EL (cell line): Measurements from ENCODE around the gene OAF.

ENCODE experiments used
- DNase-seq: peaks from one replicate; pipeline ENCODE4 v3.0.0-alpha.2; 2016

OAF gene

GRCh38 chr11:120205596-120206161 is 5.2 kb upstream of the OAF start:
- peak; percentile 75 for DNase-seq

- no peak for DNase-seq
Measured at GRCh38 chr11:120207512-120207911, 3.3 kb upstream of the OAF start.

- DNase-seq = no peak
Measured at GRCh38 chr11:120208001-120208441, 2.8 kb upstream of the OAF start.

GRCh38 chr11:120208777-120209176 is 2.1 kb upstream of the OAF start:
- DNase-seq = peak; percentile 83

DNA sequence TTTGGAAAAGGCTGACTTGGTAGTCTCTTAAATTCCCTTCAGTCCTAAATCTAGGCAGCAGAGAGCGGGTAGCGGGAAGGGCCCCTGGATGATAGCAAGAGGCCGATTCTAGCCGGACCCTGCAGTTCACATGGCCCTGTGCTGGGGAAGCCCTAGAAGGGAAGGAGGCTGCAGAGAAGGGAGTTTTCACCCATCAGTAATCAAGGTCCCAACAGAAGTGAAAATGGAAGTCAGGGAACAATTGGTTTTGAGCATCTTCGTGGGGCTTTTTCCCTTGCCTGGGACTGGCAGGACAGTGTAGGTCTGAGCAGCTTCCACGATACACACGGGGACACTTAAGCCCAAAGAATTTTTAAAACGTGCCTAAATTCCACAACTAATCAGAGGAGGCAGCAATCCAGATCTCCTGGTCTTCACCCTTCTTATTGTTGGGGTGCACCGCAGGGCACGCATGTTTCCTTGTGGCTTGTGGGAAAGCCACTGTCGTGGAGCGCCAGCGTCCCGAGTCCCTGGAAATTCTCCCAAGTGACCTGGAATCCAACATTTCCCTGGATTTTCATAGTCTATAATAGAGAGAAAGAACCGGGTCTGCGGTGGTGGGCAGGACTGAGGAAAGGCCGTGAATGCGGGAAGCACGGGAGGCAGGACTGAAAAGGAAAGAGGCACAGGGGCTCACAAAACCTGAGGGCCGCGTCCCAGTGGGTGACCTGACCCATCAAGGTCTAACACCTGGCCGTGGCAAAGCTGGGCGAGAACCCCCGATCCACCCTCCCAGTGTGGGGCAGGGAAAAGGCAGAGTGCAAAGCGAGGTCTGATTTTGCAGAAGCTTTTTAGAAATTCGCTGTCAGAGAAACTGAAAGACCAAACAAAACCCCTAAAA is 846 bp upstream of the OAF start:
- DNase-seq = peak; percentile 16

DNA sequence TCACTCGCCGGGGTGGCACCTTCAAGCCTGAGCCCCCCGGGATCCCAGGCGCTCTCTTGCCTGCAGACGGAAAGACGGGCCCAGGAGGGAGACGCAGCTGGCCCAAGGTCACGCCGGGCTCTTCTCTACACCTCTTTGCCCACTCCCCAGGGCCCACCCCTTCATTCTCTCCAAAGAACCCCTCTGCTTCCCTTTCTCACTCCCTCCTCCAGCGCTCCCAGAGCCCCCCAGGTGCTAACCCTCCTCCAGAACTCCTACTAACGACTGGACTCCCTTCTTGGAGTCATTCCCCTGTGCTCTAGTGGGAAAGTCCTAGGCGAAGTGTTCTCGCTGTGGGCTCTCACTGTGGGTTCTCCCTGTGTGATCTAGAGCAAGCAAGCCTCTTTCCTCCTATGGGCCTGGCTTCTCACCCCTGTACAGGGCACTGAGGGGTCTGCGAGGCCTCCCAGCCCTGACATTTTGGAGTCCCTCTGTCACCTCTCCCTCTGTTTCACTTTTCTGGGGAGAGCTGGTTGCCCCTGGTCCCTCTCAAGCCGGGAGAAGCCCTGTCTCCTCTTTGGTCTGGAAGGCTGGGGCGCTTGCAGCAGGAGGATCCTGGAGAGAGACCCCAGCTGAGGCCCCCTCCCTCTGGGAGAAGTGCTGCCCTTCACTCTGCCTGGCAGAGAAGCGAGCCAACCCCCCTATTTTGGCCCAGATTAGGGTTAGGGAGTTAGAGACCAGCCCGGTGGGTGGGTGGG is 858 bp downstream of the OAF start:
- DNase-seq = no peak

DNA sequence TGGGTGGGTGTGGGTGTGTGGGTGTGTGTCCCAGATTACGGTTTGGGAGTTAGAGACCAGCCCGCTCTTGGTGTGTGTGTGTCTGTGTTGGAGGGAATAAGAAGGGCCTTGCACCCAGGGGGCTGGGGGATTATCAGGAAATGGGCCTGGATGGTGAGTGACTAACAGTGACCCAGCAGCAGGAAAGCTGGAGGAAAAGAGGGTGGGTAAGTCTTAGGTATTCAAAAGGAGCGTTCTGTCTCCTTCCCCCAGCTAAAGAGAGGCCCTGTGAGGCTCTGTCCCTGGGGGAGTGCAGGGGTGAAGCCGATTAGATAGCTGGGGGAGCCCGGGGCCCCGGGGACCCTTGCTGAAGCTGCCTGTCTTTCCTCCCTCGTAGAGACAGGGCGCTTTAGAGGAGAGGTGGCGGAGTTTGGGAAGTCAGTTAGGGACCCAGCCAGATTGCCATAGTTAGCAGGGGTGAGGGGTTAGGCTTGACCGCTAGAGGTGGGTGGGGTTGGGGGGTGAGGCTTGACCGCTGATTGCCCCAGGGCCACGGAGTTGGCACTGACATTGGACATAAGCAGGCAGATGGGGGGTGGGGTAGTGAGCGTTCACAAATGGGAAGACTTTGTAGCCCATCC is 1.5 kb downstream of the OAF start:
- DNase-seq = peak; percentile 30

DNA sequence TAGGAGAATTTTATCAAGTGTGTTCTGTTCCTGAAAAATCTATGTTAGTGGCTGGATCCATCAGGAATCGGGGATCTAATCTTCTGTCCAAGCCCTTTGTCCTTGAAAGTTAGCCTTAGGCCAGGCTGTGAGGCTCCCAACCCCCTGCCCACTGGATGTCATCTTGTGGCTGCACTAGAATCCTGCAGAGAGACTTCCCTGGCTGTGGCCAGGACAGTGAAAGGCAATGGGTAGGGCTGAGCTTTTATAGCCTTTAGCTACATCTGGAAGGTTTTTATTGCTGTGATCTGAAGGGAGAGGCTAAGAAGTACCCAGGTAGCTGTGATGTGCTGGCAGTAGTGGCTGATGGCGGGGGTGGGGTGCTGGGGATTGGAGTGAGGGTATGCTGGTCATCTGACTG is 2.1 kb downstream of the OAF start:
- DNase-seq = peak; percentile 26

DNA sequence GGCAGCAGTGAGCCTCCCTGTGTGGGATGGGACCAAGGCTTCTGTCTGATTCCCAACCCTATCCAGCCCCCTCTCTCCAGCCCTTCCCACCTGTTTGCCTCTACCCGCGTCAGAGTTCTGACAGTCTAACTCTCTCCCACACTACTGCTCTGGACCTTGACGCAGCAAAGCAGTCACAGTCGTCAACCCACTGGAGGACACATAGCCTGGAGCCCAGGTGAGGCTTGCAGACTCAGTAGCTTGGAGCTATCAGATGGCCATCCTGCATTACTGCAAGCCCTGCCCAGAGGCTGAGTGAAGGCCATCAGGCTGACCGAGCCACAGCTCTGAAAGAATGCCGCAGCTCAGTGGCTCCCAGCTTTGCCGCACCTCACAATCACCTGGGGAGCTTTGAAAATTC is 3.7 kb downstream of the OAF start:
- DNase-seq = no peak

- DNase-seq = peak; percentile 84
Measured at GRCh38 chr11:120215634-120216033, 4.8 kb downstream of the OAF start.

DNA sequence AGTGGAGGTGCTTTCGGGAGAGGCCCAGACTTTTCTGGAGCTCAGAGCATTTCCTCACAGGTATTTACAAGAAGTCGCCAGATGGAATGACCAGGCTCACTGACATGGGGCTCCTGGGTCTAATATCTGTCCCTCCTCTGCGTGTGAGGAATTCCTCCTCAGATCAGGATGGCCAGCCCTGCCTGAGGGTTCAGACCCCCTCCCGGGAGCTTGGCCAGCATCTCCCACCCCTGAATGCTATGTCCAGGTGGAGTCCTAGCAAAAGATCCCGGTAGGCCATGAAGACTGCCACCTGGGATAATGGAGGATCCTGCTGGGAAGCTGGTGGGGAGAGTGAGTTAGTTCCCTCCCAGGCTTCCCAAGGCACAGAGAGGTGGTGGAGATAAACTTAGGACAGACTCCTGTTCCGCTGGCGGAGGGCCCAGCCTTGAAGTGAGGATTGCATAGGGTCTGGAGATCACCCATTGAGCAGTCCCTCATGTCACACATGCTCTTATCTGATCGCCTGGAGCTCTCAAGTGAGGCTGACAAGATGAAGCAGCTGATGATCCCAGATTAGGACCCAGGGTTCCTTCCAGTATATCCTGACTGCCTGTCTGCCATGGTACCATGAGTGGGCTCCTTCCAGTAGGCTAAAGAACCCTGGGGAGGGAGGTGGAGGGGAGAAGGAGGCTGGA is 5.7 kb downstream of the OAF start:
- no peak for DNase-seq

DNA sequence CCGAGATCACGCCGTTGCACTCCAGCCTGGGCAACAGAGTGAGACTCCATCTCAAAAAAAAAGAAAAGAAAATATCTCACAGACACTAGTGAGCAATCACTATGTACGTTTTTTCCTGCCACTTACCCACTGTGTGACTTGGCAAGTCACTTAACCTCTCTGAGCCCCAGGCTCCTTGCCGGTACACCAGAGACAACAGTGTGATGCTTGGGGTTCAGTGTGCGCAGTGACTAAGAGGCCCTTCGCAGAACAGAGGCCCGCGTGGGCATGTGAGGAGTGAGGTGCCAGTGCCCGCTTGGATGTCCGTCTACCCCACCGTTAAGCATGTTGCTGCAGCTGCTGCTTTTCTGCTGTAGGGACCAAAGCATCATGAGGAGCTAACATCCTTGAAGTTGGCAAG is 6.7 kb downstream of the OAF start:
- DNase-seq = no peak

DNA sequence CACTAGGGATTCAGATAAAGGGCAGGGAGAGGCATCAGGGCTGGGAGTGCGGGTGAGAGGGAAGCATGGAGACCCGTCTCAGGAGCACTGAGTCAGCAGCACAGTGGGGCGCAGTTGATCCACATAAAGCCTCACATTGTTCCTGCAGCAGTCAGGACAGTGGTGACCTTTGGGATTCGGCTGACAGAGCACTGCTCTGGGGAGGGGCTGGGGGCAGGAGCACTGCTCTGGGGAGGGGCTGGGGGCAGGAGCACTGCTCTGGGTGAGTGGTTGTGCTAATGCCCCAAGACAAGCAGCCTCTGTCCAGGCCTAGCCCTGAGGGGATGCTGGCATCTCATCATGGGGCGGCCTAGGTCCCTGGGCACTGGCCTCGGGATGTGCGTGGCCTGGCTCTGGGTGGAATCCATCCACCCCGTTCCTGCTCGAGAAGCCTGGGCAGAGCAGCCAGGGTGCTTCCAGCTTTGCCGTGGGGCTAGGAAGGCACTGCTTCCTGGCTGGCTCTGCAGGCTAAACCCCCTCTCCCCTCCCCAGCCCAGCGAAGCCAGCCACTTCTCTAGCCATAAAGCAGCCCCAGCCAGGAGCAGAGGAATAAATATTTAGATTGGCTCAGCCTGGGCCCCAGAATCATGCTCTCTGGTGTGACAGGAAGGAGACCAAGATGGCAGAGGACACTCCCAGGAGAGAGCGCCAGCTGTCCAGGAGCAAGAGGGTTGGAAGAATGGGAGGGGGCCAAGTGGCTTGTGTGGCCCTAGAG is 7.3 kb downstream of the OAF start:
- DNase-seq = no peak

DNA sequence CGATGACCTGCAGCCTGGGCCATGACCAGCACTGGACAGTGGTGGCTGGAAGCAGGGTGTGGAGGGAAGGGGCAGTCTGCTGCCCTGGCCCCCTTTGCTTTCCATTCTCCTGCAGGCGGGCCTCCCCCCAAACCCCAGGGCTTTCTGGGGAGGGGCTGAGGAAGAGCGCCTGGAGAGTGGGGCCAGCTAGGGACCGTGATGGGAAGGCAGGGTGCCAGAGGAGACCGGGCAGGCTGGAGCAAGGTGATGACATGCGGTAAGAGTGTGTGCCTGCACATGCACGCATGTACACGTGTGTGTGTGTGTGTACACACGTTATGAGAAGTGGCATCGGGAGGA is 7.8 kb downstream of the OAF start:
- no peak for DNase-seq

GRCh38 chr11:120219232-120219937 is 8.6 kb downstream of the OAF start:
- DNase-seq = no peak

DNA sequence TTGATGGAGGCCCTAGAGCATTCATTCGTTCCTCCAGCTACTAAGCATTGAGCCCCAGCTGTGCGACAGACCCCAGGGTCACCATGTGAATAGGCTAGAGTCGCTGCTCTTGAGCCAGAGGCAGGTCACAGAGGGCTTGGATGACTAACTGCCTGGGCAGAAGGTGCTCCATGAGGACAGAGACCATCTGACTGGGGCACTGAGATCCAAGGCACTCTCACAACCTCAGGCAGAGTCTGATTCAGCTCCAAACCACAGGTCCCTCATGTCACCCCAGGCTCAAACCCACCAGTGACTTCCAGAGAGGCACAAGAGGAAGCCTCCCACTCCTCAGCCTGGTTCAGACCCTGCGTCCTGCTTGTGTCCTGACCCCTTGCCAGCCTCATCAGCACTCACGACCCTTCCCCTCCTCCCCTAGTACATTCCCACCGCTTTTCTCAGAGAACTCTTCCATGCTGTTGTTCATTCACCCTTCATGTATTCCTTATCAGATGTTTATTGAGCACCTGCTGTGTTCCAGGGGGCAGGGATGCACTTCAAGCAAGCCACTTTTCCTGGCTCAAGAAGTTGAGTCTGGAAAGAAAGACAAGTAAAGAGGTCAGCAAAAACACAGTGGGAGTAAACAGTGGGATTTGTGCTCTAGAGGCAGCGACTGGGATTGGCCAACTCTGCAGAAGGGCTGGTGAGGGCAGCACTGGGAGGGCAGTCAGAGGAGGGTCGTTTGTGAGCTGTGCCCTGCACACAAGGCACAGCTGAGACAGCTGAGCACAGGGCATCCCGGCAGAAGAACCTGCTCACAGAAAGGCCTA is 9.3 kb downstream of the OAF start:
- DNase-seq = no peak

GRCh38 chr11:120220747-120221037 is 9.9 kb downstream of the OAF start:
- DNase-seq = no peak

- no peak for DNase-seq
Measured at GRCh38 chr11:120221115-120221752, 10.4 kb downstream of the OAF start.

DNA sequence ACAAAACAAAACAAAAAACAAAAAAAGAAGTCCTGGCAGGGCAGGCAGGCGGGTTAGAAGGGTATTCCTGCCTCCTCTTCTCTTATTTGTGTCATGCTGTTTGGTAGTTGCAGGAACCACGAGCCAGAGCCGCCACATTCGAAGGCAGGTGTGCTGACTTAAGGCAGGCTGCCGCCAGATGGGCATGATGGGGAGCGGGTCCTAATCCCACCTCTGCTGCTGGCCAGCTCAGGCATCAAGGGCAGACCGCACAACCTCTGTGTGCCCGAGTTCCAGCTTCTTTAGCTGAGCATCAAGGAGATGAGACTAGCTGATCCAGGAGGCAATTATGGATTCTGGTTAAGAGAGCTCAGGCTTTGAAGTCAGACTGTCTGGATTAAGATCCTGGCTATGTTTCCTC is 12.1 kb downstream of the OAF start:
- DNase-seq = no peak

DNA sequence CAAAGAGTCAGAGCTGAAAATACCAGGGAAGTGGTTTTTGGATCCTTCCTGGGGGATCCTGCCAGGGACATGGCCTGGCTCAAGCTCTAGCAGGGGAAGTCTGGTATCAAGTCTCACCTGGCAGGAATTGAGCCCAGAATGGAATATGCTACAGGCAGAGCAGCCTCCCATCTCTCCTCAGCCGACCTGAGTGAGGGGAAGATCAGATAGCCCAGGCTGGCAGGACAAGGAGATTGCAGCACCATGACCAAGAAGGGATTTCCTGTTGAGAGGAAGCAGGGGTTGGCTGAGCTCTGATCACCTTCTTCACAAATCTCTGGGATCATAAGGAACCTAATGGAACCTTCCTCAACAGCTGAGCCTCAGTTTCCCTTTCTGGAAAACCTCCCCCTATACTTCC is 13.0 kb downstream of the OAF start:
- DNase-seq = no peak
